Vagina (tissue), 2 donors: ENCODE results near the gene ARHGAP24.

Experiments
- CTCF ChIP-seq, 3 experiments: fragments of 450-650 bp in 2 of 3; fragments of 200-600 bp in 1 of 3; sonication (generic) in 1 of 3; IDR thresholded peaks; one replicate each; pipeline ENCODE4 v1.5.1; 2017 to 2019; ENCODE audit warnings: antibody characterized with exemption in 3 of 3, mild to moderate bottlenecking in 2 of 3, moderate library complexity in 2 of 3
- POLR2A ChIP-seq, 2 donors: fragments of 450-650 bp; IDR thresholded peaks; one replicate each; pipeline ENCODE4 v1.6.1; 2017; ENCODE audit warnings: antibody characterized with exemption in 2 of 2, mild to moderate bottlenecking in 2 of 2, moderate library complexity in 2 of 2
- POLR2AphosphoS5 ChIP-seq, 2 donors: sonication (generic); formaldehyde crosslinking; IDR thresholded peaks; one replicate each; pipeline ENCODE4 v1.9.0; 2017; ENCODE audit warnings: antibody characterized with exemption in 2 of 2, mild to moderate bottlenecking in 2 of 2, low read depth in 1 of 2; ENCODE audit not compliant: insufficient read depth in 1 of 2

- TF ChIP-seq CTCF (IDR thresholded peaks at IDR 0.05) (no peak), POLR2A (IDR thresholded peaks at IDR 0.05) (no peak), POLR2AphosphoS5 (IDR thresholded peaks at IDR 0.05; ENCODE audit: insufficient read depth in 1 of 2, low read depth in 1 of 2) (no peak)
Observed at GRCh38 chr4:85713005-85713404, 238.1 kb downstream of the ARHGAP24 start.
